ENCODE measurements around the gene LRRC59. TPM values are rescaled to one million over a fixed set of nuclear protein-coding genes. Genes with fewer than 3 reads are reported as not detected.

LRRC59 gene
- total and polyA plus RNA-seq, 2 of the 8 experiments (the other 6 are each of a cell fraction or from before 2014, with no cell fraction given): 48.3 to 117 TPM

GRCh38 chr17:50443505-50443974, 46.2 kb upstream of the LRRC59 start:
- no peaks in the 10 kb centered on the region for H3K36me3 ChIP-seq (ENCODE audit: control insufficient read depth in 2 of 4, insufficient read depth in 4 of 4, low read length in 3 of 4)
- H3K23me2 ChIP-seq (ENCODE audit: low read depth, low read length): no peaks in the 10 kb centered on the region; the same call in 1 of the 2 replicates
- FAIRE-seq (no peak), DNase-seq (ENCODE audit: low read depth in 1 of 2, low spot score in 2 of 2) (no peak)
- H3K4me3 ChIP-seq (ENCODE audit: extremely low read depth in 1 of 4, insufficient read depth in 2 of 4, low read depth in 3 of 4, low read length in 4 of 4): no peak overlapping the region
- no peak overlapping the region for H3K4me2 ChIP-seq (ENCODE audit: insufficient read depth in 1 of 2, low read depth in 2 of 2, low read length in 2 of 2)
- H3K14ac ChIP-seq (ENCODE audit: insufficient read length): no peak overlapping the region
- H2BK15ac ChIP-seq (ENCODE audit: low read length): no peak overlapping the region
- no peaks in the 10 kb centered on the region for H3K79me2 ChIP-seq (ENCODE audit: control insufficient read depth in 1 of 2, insufficient read depth in 2 of 2, low read length in 2 of 2)
- H3K23ac ChIP-seq (ENCODE audit: insufficient read length): no peak overlapping the region
- no peak overlapping the region for H3K9ac ChIP-seq (replicated peaks in 1 of 4; ENCODE audit: extremely low read depth in 1 of 4, low read depth in 3 of 4, low read length in 3 of 4)
- WGBS, 2 experiments (ENCODE audit: extremely low coverage in 1 of 2, insufficient coverage in 1 of 2, insufficient read length in 1 of 2, insufficient replicate concordance in 2 of 2, low coverage in 1 of 2, low lambda C conversion rate in 2 of 2, missing lambda C conversion rate in 1 of 2): 82% methylated on average over 3 of the region's 3 CpGs; no CpG with 5 or more reads in 1 of the 2 experiments
- H3K27ac ChIP-seq (ENCODE audit: low read depth, low read length): no peak overlapping the region
- no peak overlapping the region for H2AFZ ChIP-seq (ENCODE audit: low read length)
- ChIA-PET CTCF (ENCODE audit: partially characterized antibody) (interaction anchor here (0.6 to 3.0 kb wide), 7 partner anchors 12 to 455 kb away, joined by 3 to 17 read pairs (median 4); partner anchors contain the start of genes LRRC59 and RSAD1), POLR2A (ENCODE audit: partially characterized antibody) (interaction anchor here (1.1 to 1.9 kb wide), 3 partner anchors 13 to 18 kb away, joined by 3 to 9 read pairs (median 5); partner anchors contain the start of gene ACSF2)
- H4K91ac ChIP-seq (replicated peaks; ENCODE audit: insufficient read length, low read length): no peak overlapping the region
- H3K79me1 ChIP-seq (ENCODE audit: low read depth, low read length): no peaks in the 10 kb centered on the region; the same call in 1 of the 2 replicates
- no peak overlapping the region for H2BK5ac ChIP-seq (ENCODE audit: low read depth, low read length)
- H3K27me3 ChIP-seq (replicated peaks in 1 of 4; ENCODE audit: control insufficient read depth in 3 of 4, extremely low read depth in 1 of 4, insufficient read depth in 3 of 4, low read length in 3 of 4): no peaks in the 10 kb centered on the region; a peak in 1 of 7 replicates
- no peak overlapping the region for H2BK20ac ChIP-seq (ENCODE audit: low read length)
- no peak overlapping the region for H4K5ac ChIP-seq (ENCODE audit: insufficient read length, low read depth, low read length)
- H2AK5ac ChIP-seq (ENCODE audit: low read depth, low read length): no peak overlapping the region
- no peak overlapping the region for H3K4ac ChIP-seq (replicated peaks; ENCODE audit: insufficient read length, low read depth, low read length)
- no peak overlapping the region for H3K18ac ChIP-seq (ENCODE audit: extremely low read depth, low read length)
- H4K8ac ChIP-seq (ENCODE audit: extremely low read depth, insufficient read depth, low read length): no peak overlapping the region
- no peak overlapping the region for H2BK12ac ChIP-seq (ENCODE audit: low read depth, low read length)
- H3K9me3 ChIP-seq (ENCODE audit: insufficient read depth in 2 of 2, low read depth in 1 of 2, low read length in 1 of 2): no peaks in the 10 kb centered on the region
- no peak overlapping the region for H3K56ac ChIP-seq (replicated peaks; ENCODE audit: insufficient read length, low read depth, low read length)
- H2BK120ac ChIP-seq (replicated peaks; ENCODE audit: low read depth, low read length): no peak overlapping the region
- H3K4me1 ChIP-seq (replicated peaks in 1 of 4; ENCODE audit: control insufficient read depth in 3 of 4, insufficient read depth in 4 of 4, low read length in 3 of 4): peaks cover 0 to 6% (median 0%) of the 10 kb centered on the region in 4 experiments; a peak in 2 of 7 replicates
- peaks cover 0 to 1% of the 10 kb centered on the region in 2 experiments for H4K20me1 ChIP-seq (replicated peaks in 1 of 2; ENCODE audit: control insufficient read depth in 1 of 2, insufficient read depth in 2 of 2, low read length in 2 of 2)
- TF ChIP-seq RXRA (IDR thresholded peaks at IDR 0.05; ENCODE audit: insufficient read depth, low read depth, low read length) (no peak), CHD1 (IDR thresholded peaks at IDR 0.05; ENCODE audit: low read depth, low read length) (no peak), YY1 (IDR thresholded peaks at IDR 0.05; ENCODE audit: low read depth, low read length) (no peak), BRCA1 (IDR thresholded peaks at IDR 0.05; ENCODE audit: low read depth, low read length) (no peak), POLR2AphosphoS5 (IDR thresholded peaks at IDR 0.05; ENCODE audit: low read depth, low read length) (no peak), POU5F1 (IDR thresholded peaks at IDR 0.05; ENCODE audit: low read depth, low read length) (no peak), SRF (IDR thresholded peaks at IDR 0.05; ENCODE audit: low read depth, low read length) (no peak), RBBP5 (IDR thresholded peaks at IDR 0.05; ENCODE audit: borderline replicate concordance, low read depth, low read length) (no peak), JUND (IDR thresholded peaks at IDR 0.05; ENCODE audit: low read length) (no peak), ASH2L (IDR thresholded peaks at IDR 0.05; ENCODE audit: low read length) (no peak), ATF2 (IDR thresholded peaks at IDR 0.05; ENCODE audit: low read length) (no peak), RNF2 (IDR thresholded peaks at IDR 0.05; ENCODE audit: borderline replicate concordance, low read depth, low read length, missing control alignments, poor library complexity, severe bottlenecking) (no peak), TBP (IDR thresholded peaks at IDR 0.05; ENCODE audit: low read depth, low read length) (no peak)
